H1 (cell line): ENCODE measurements around the gene RAB3C.

Experiments used
- ASH2L ChIP-seq: fragments of 200-600, 300-600 bp; sonication (generic); IDR thresholded peaks from one replicate; pipeline ENCODE4 v1.7.1; 2017; ENCODE audit warnings: low read length
- CHD2 ChIP-seq: IDR thresholded peaks from 2 replicates; pipeline ENCODE4 v1.6.1; 2012; ENCODE audit warnings: low read length, improper control_type of control experiment
- CTCF ChIP-seq, 3 experiments: IDR thresholded peaks; 1 replicate in 2 of 3; 2 replicates in 1 of 3; pipeline versions ENCODE4 v1.5.1 to v1.6.1; 2011; ENCODE audit warnings: low read length in 3 of 3, mild to moderate bottlenecking in 3 of 3, inconsistent platforms in 2 of 3, low read depth in 1 of 3, moderate library complexity in 1 of 3; ENCODE audit not compliant: insufficient read depth in 1 of 3; ENCODE audit errors: control extremely low read depth in 1 of 3
- EGR1 ChIP-seq: IDR thresholded peaks from 2 replicates; pipeline ENCODE4 v1.6.1; 2011; ENCODE audit warnings: low read depth, low read length, borderline replicate concordance
- EP300 ChIP-seq, 2 experiments: IDR thresholded peaks; 1 replicate in 1 of 2; 2 replicates in 1 of 2; pipeline ENCODE4 v1.6.1; 2011 to 2012; ENCODE audit warnings: low read depth in 2 of 2, low read length in 2 of 2, mild to moderate bottlenecking in 2 of 2, borderline replicate concordance in 1 of 2, inconsistent platforms in 1 of 2, moderate library complexity in 1 of 2
- HDAC2 ChIP-seq, 2 experiments: fragments of 300-600 bp in 1 of 2; sonication (generic) in 1 of 2; IDR thresholded peaks; 2 replicates each; pipeline ENCODE4 v1.6.1; 2011 to 2012; ENCODE audit warnings: low read depth in 2 of 2, low read length in 2 of 2, mild to moderate bottlenecking in 2 of 2, moderate library complexity in 2 of 2, borderline replicate concordance in 1 of 2, inconsistent platforms in 1 of 2
- KDM4A ChIP-seq: IDR thresholded peaks from one replicate; pipeline ENCODE4 v1.7.1; 2012; ENCODE audit warnings: low read depth, mild to moderate bottlenecking, moderate library complexity, low read length, inconsistent platforms; ENCODE audit not compliant: severe bottlenecking
- MAFK ChIP-seq: IDR thresholded peaks from 2 replicates; pipeline ENCODE4 v1.6.1; 2012; ENCODE audit warnings: low read depth, mild to moderate bottlenecking, improper control_type of control experiment, low read length
- MAX ChIP-seq: IDR thresholded peaks from 2 replicates; pipeline ENCODE4 v1.6.1; 2012; ENCODE audit warnings: inconsistent platforms
- POLR2A ChIP-seq, 2 experiments: IDR thresholded peaks; 1 replicate in 1 of 2; 2 replicates in 1 of 2; pipeline ENCODE4 v1.6.1; 2011; ENCODE audit warnings: low read depth in 2 of 2, low read length in 2 of 2, mild to moderate bottlenecking in 2 of 2; ENCODE audit errors: control extremely low read depth in 1 of 2
- RNF2 ChIP-seq: fragments of 200-900, 300-1000 bp; sonication (generic); IDR thresholded peaks from 2 replicates; pipeline ENCODE4 v1.7.1; 2016; ENCODE audit warnings: borderline replicate concordance, low read depth, mild to moderate bottlenecking, antibody characterized with exemption, low read length; ENCODE audit not compliant: poor library complexity, severe bottlenecking; ENCODE audit errors: missing control alignments
- SP1 ChIP-seq: IDR thresholded peaks from 2 replicates; pipeline ENCODE4 v1.6.1; 2011; ENCODE audit warnings: low read depth, low read length
- ZNF274 ChIP-seq: IDR thresholded peaks from 2 replicates; pipeline ENCODE4 v1.7.0; 2012; ENCODE audit warnings: low read length, borderline replicate concordance; ENCODE audit errors: extremely low read depth

GRCh38 chr5:58653521-58653920 lies 70.6 kb downstream of the RAB3C start:
- no peak for TF ChIP-seq POLR2A (IDR thresholded peaks at IDR 0.05; ENCODE audit: control extremely low read depth in 1 of 2, low read depth in 2 of 2, low read length in 2 of 2)
- TF ChIP-seq CTCF (IDR thresholded peaks at IDR 0.05; ENCODE audit: control extremely low read depth in 1 of 3, insufficient read depth in 1 of 3, low read depth in 1 of 3, low read length in 3 of 3) = no peak
- TF ChIP-seq KDM4A = no peak
- TF ChIP-seq MAX = no peak
- no peak for TF ChIP-seq MAFK
- TF ChIP-seq CHD2 = no peak
- TF ChIP-seq EP300 (IDR thresholded peaks at IDR 0.05; ENCODE audit: borderline replicate concordance in 1 of 2, low read depth in 2 of 2, low read length in 2 of 2) = no peak
- TF ChIP-seq RNF2 = no peak
- no peak for TF ChIP-seq EGR1
- no peak for TF ChIP-seq ASH2L
- no peak for TF ChIP-seq ZNF274
- TF ChIP-seq HDAC2 (IDR thresholded peaks at IDR 0.05; ENCODE audit: borderline replicate concordance in 1 of 2, low read depth in 2 of 2, low read length in 2 of 2) = no peak
- no peak for TF ChIP-seq SP1
